AG04449 (cell line): ENCODE results near the gene TRERF1.

Source experiments
- CTCF ChIA-PET: fragments of 350-600 bp; formaldehyde crosslinking; extraction: SDS; loops from one replicate; lab custom pipeline; 2021; ENCODE audit warnings: antibody characterized with exemption; lab: Yijun Ruan, JAX
- POLR2A ChIA-PET: fragments of 400-600, 350-600 bp; formaldehyde crosslinking; extraction: SDS; loops from one replicate; lab custom pipeline; 2020; ENCODE audit warnings: antibody characterized with exemption, inconsistent platforms; lab: Yijun Ruan, JAX
- DNase-seq: peaks from one replicate; pipeline ENCODE4 v3.0.0-alpha.2; 2010; ENCODE audit warnings: low read depth, low spot score
- H3K4me3 ChIP-seq: 2 replicates; pipeline ENCODE4 v1.5.1; 2011; ENCODE audit warnings: low read depth, mild to moderate bottlenecking, control low read depth, low read length
- TF ChIP-seq, protein P1 (sequence below): IDR thresholded peaks from one replicate; pipeline ENCODE4 v1.5.1; 2011; ENCODE audit warnings: mild to moderate bottlenecking, moderate library complexity, low read length, control low read depth, inconsistent platforms; ENCODE audit not compliant: insufficient read depth; ENCODE audit errors: missing control alignments

The TRERF1 gene

DNA sequence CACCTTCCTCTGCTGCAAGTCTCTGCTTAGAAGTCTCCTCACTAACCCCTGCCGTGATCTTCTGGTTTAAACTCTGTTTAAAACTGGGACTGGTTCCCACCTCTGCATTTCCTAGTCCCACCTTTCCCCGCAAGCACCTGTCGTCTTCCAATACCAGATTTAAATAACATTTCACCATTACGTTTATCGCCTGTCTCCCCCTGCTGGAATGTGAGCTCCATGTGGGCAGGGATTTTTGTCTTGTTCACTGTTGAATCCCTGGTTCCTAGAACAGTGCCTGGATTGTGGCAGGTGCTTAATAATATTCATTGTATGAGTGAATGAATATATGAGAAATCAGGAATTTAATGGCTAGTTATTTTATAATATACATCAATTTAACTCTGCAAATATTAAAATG is 275.9 kb downstream of the TRERF1 start:
- ChIA-PET POLR2A (no interaction called here), CTCF (interaction anchor here (0.6 to 0.9 kb wide), 3 partner anchors 103 to 266 kb away, joined by 3 read pairs; no protein-coding TSS in a partner anchor)
- DNase-seq = no peak
- no peak overlapping the region for H3K4me3 ChIP-seq
- TF ChIP-seq, protein P1, sequence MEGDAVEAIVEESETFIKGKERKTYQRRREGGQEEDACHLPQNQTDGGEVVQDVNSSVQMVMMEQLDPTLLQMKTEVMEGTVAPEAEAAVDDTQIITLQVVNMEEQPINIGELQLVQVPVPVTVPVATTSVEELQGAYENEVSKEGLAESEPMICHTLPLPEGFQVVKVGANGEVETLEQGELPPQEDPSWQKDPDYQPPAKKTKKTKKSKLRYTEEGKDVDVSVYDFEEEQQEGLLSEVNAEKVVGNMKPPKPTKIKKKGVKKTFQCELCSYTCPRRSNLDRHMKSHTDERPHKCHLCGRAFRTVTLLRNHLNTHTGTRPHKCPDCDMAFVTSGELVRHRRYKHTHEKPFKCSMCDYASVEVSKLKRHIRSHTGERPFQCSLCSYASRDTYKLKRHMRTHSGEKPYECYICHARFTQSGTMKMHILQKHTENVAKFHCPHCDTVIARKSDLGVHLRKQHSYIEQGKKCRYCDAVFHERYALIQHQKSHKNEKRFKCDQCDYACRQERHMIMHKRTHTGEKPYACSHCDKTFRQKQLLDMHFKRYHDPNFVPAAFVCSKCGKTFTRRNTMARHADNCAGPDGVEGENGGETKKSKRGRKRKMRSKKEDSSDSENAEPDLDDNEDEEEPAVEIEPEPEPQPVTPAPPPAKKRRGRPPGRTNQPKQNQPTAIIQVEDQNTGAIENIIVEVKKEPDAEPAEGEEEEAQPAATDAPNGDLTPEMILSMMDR = no peak
